GM19099 (cell line): ENCODE results near the gene COLEC11.

Experiments used
- POLR2A ChIP-seq: IDR thresholded peaks from 3 replicates; pipeline ENCODE4 v1.6.1; 2011; ENCODE audit warnings: low read depth; ENCODE audit not compliant: insufficient read length; ENCODE audit errors: extremely low read depth

COLEC11 gene

GRCh38 chr2:3651691-3652648, 57.1 kb downstream of the COLEC11 start:
- peak; percentile 39 for TF ChIP-seq POLR2A

- TF ChIP-seq POLR2A = no peak
Observed at GRCh38 chr2:3652896-3653625, 58.1 kb downstream of the COLEC11 start.

GRCh38 chr2:3654011-3654410, 59.1 kb downstream of the COLEC11 start:
- TF ChIP-seq POLR2A = no peak

- no peak for TF ChIP-seq POLR2A
Observed at GRCh38 chr2:3654531-3655225, 59.8 kb downstream of the COLEC11 start.

- no peak for TF ChIP-seq POLR2A
Observed at GRCh38 chr2:3655871-3656761, 61.2 kb downstream of the COLEC11 start.

GRCh38 chr2:3656762-3657721, 62.1 kb downstream of the COLEC11 start:
- no peak for TF ChIP-seq POLR2A

- no peak for TF ChIP-seq POLR2A
Observed at GRCh38 chr2:3657881-3658280, 63.0 kb downstream of the COLEC11 start, which contains the start of gene ALLC. Gene ALLC (plus strand): TSS chr2:3658200. CDS start chr2:3671158, 12,958 bp downstream.

GRCh38 chr2:3659447-3660432, 64.8 kb downstream of the COLEC11 start:
- TF ChIP-seq POLR2A = no peak

GRCh38 chr2:3661149-3661660, 66.3 kb downstream of the COLEC11 start:
- TF ChIP-seq POLR2A = no peak

GRCh38 chr2:3662239-3662638, 67.3 kb downstream of the COLEC11 start:
- TF ChIP-seq POLR2A = no peak

- no peak for TF ChIP-seq POLR2A
Observed at GRCh38 chr2:3664118-3664517, 69.2 kb downstream of the COLEC11 start.

- TF ChIP-seq POLR2A = no peak
Observed at GRCh38 chr2:3664925-3665324, 70.0 kb downstream of the COLEC11 start.
